ENCODE measurements around the gene PHACTR3. TPM values are rescaled to one million over a fixed set of nuclear protein-coding genes. Genes with fewer than 3 reads are reported as not detected.

Gene PHACTR3
- polyA plus RNA-seq, 3 donors, result 9.7 to 10.8 (median 10.5) TPM

GRCh38 chr20:59735486-59735885 lies 131.1 kb downstream of the PHACTR3 start:
- no peak for DNase-seq (ENCODE audit: extremely low read depth in 1 of 11, low read depth in 9 of 11, low spot score in 4 of 11)

- DNase-seq (ENCODE audit: extremely low read depth in 1 of 11, low read depth in 9 of 11, low spot score in 4 of 11), result no peak
These were observed 131.6 kb downstream of the PHACTR3 start for GRCh38 chr20:59735917-59736316.

DNA sequence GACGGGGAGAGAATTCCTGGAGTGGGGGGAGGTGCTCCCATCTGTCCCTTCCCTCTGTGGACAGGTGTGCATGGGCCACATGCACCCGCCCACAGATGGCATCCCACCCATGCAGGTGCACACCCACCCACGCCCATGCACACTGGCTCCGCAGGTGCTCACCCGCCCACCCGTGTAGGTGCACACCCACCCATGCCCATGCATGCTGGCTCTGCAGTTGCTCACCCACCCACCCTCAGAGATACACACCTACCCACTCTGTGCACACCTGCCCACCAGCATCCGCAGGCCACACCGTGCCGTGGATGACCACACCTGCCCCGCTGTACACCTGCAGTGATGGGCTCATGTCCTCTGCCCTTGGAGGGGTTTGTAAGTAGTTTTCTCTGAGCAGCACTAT lies 132.0 kb downstream of the PHACTR3 start:
- no peak for DNase-seq (ENCODE audit: extremely low read depth in 1 of 11, low read depth in 9 of 11, low spot score in 4 of 11)

GRCh38 chr20:59737073-59737666 lies 132.8 kb downstream of the PHACTR3 start:
- no peak for DNase-seq (ENCODE audit: extremely low read depth in 1 of 11, low read depth in 9 of 11, low spot score in 4 of 11)

GRCh38 chr20:59737816-59738215 lies 133.5 kb downstream of the PHACTR3 start:
- DNase-seq (ENCODE audit: extremely low read depth in 1 of 11, low read depth in 9 of 11, low spot score in 4 of 11), result no peak

GRCh38 chr20:59738851-59739250 lies 134.5 kb downstream of the PHACTR3 start:
- DNase-seq (ENCODE audit: extremely low read depth in 1 of 11, low read depth in 9 of 11, low spot score in 4 of 11), result no peak

DNA sequence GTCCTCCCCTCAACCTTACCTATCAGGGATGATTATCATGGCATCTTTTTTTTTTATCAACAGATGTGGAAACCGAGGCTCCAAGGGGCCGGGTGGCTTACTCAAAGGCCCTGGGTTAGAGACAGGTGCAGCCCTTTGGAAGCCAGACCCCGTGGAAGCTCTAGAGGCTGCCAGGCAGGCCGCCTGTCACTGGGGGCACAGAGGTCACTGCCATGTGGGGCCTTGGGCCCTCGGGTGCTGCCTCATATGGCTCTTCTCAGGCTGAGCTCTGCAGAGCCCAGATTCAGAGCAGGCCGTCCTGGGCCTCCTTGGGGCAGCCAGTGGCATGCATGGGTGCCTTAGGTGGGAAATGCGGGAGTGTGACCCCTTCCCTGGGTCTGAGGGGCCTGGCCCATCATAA lies 136.3 kb downstream of the PHACTR3 start:
- no peak for DNase-seq (ENCODE audit: extremely low read depth in 1 of 11, low read depth in 9 of 11, low spot score in 4 of 11)

GRCh38 chr20:59741073-59741472 lies 136.7 kb downstream of the PHACTR3 start:
- DNase-seq (ENCODE audit: extremely low read depth in 1 of 11, low read depth in 9 of 11, low spot score in 4 of 11), result no peak

DNA sequence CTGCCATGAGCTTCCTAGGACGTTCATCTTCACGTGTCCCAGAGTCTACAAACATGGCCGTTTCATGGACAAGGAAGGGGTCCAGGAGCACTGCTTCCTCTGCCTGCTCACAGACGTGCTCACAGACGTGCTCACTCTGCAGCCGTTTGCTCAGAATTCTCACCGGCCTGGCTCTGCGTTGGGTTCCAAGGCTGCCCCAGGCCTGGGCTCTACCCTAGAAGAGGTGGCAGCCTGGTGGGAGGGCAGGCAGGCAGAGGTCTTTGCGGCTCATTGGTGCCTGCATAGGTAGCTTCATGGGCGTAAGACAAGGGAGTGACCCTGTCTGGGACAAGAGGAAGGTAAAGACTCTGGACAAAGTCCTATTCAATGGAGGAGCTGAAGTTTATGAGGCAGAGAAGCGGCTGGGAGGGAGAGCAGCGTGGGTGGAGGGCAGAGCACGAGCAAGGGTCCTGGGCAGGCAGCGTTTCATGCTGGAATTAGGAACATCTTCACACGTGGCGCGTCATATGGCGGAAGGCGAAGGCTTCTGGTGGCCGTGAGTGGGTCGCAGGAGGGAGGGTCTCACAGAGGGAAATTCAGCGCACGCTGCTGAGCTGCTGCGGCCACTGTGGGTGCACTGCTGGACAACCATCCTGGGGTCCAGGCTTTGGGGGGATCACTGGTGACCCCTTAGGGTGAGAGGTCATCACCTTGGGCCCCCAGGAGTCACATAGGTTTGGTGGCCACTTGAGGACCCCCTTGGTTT lies 138.2 kb downstream of the PHACTR3 start:
- no peak for DNase-seq (ENCODE audit: extremely low read depth in 1 of 11, low read depth in 9 of 11, low spot score in 4 of 11)

DNA sequence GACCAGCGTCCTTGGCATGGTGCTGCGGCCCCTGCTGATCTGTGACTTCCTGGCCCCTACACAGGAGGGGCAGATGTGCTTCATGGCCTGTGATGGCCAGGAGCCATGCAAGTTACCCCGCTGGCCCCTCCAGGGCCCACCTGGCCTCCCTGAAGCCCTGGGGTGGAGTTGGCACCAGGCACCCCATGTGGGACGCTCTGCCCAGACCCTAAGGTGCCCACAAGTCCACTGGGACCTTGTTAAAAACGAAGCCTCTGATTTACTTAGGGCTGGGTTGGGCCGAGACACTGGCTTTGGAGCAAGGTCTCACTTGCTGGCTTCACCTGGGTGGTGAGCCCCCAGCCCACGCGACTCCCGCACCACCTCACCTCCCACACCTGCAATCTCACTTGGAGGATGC lies 139.0 kb downstream of the PHACTR3 start:
- no peak for DNase-seq (ENCODE audit: extremely low read depth in 1 of 11, low read depth in 9 of 11, low spot score in 4 of 11)

DNA sequence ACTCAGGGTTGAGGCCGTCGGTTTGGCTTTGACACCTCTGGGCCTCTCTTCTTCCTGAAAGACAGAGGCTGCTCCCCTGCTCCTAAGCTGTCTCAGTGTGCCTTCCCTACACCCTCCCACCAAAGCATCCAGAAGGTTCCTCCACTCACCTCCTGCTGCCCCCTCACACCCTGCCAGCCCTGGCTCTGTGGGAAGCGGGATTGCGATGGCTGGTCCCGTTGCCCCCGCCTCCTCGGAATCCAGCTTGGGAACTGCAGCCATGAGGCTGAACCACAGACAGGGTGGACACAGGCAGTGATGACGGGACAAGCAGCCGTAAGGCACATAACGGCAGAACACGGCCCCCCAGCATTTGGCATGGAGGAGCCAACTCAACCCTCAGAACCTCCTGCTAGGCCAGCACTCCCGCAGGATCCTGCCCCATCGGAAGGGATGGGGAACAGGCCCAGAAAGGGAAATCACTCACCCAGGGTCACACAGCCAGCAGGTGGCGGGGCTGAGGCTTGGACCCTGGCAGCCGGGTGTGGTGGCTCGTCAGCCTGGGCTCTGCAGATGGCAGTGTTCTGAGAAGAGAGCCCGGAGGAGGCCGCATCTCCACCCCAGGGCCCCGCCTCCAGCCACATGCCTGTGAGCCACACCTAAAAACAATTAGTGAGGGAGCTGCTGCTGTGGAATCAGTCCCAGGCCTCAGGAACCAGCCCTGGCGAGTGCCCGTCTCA lies 139.6 kb downstream of the PHACTR3 start:
- no peak for DNase-seq (ENCODE audit: extremely low read depth in 1 of 11, low read depth in 9 of 11, low spot score in 4 of 11)

- no peak for DNase-seq (ENCODE audit: extremely low read depth in 1 of 11, low read depth in 9 of 11, low spot score in 4 of 11)
These were observed 140.4 kb downstream of the PHACTR3 start for GRCh38 chr20:59744756-59745155.

DNA sequence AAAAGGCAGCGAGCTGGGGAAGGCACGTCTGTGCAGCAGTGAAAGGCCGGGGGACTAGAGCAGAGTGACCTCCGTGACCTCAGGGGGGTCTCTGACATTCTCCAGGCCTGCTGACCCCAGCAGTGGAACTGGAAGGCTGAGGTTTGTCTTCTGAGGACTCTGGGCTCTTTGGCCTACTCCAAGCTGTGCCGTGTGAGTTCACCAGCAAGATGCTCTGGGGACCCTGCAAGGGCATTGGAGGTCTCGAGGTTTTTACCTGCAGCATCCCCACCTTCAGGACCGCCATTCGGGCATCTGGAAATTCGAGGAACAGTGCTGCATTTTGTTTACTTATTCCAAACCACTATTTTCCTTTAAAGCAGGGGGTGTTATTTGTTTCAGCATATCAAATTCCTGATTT lies 140.9 kb downstream of the PHACTR3 start:
- no peak for DNase-seq (ENCODE audit: extremely low read depth in 1 of 11, low read depth in 9 of 11, low spot score in 4 of 11)

- DNase-seq (ENCODE audit: extremely low read depth in 1 of 11, low read depth in 9 of 11, low spot score in 4 of 11), result no peak
These were observed 141.4 kb downstream of the PHACTR3 start for GRCh38 chr20:59745716-59746115.

- DNase-seq (ENCODE audit: extremely low read depth in 1 of 11, low read depth in 9 of 11, low spot score in 4 of 11), result no peak
These were observed 141.8 kb downstream of the PHACTR3 start for GRCh38 chr20:59746155-59746554.

DNA sequence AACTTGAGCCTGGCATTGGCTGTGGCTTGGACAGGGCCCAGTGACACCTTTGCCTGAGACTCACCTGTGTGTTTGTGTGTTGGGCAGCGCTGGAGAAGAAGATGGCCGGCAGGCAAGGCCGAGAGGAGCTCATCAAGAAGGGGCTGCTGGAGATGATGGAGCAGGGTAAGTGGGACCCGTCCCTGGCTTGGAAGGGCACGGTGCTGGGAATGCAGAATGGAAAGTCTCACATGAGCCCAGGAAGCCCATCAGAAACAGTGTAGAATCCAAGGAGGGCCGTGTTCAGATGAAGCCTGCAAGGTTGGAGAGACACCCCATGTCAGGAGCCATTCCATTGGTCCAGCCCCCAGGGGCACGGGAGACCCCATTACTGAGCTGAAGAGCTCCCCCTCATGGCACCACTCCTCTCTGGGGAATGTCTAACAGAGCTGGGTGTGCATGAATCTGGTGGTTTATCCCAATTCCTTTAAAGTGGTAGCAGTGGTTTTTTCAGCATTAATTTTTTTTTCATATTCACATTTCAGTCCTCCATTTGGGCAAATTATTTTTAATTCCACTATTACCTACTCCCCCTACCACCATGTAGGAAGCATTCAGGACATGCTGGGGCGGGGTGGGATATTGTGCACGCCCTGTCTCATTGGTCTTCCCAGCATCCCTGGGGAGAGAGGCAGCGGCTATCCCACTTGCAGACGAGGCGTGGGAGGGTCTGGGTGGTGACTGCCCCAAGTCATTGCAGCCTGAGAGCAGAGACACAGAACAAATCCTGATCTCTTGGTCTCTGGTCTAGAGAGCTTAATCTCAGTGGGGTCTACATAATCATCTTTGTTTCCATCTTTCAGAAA lies 143.6 kb downstream of the PHACTR3 start:
- DNase-seq (ENCODE audit: extremely low read depth in 1 of 11, low read depth in 9 of 11, low spot score in 4 of 11), result no peak

GRCh38 chr20:59748619-59749191 lies 144.4 kb downstream of the PHACTR3 start:
- no peak for DNase-seq (ENCODE audit: extremely low read depth in 1 of 11, low read depth in 9 of 11, low spot score in 4 of 11)

DNA sequence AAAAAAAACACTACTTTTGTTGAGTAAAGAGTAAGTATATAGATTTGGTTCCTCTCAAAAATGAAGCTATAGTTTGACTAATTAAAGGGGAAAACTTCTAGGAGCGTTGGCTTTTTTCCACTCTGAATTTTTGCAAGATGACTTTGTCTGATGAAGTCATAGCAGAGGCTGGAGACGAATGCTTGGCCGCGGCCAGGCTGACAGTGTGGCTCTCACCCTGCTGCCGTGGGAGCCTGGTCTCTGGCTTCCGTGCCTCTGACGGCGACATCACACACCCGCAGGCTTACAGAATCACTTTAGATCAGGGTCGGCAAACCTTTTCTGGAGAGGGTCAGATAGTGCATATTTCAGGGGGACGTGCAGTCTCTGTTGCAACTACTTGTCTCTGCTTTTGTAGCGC lies 145.0 kb downstream of the PHACTR3 start:
- DNase-seq (ENCODE audit: extremely low read depth in 1 of 11, low read depth in 9 of 11, low spot score in 4 of 11), result no peak

- DNase-seq (ENCODE audit: extremely low read depth in 1 of 11, low read depth in 9 of 11, low spot score in 4 of 11), result no peak
These were observed 146.0 kb downstream of the PHACTR3 start for GRCh38 chr20:59750209-59750840.

Data from renal cortex interstitium (tissue), 11 donors.